SK-N-SH (cell line): ENCODE measurements around the gene BTBD18. TPM values are rescaled to one million over a fixed set of nuclear protein-coding genes. Genes with fewer than 3 reads are reported as not detected.

Experiments used
- CTCF ChIA-PET: fragments of 300-600, 350-600 bp; formaldehyde crosslinking; extraction: SDS; loops from one replicate; lab custom pipeline; 2021; lab: Yijun Ruan, JAX
- POLR2A ChIA-PET: fragments of 350-600 bp; sonication (Branson Sonifier 250); formaldehyde crosslinking; extraction: SDS; loops from one replicate; lab custom pipeline; 2020; ENCODE audit warnings: antibody characterized with exemption, inconsistent platforms; lab: Yijun Ruan, JAX
- DNase-seq: peaks from one replicate; pipeline ENCODE4 v3.0.0; 2012
- H2AFZ ChIP-seq: fragments of 200-600 bp; sonication (generic); 2 replicates; pipeline ENCODE4 v1.8.1; 2016; ENCODE audit warnings: antibody characterized with exemption, mild to moderate bottlenecking, low read depth
- H3F3A ChIP-seq: fragments of 200-600 bp; sonication (generic); replicated peaks from 2 replicates; pipeline ENCODE3; 2016; ENCODE audit warnings: antibody characterized with exemption, mild to moderate bottlenecking; ENCODE audit not compliant: insufficient read depth
- H3K27ac ChIP-seq, 2 experiments: fragments of 200-500 bp in 1 of 2; fragments of 200-600 bp in 1 of 2; sonication (Bioruptor generic) in 1 of 2; sonication (generic), shearing (Covaris generic) in 1 of 2; 2 replicates each; pipeline versions ENCODE4 v1.5.1 to v1.6.1; 2014 to 2016; ENCODE audit warnings: low read depth in 2 of 2, inconsistent platforms in 1 of 2, low read length in 1 of 2, mild to moderate bottlenecking in 1 of 2, mixed read lengths in 1 of 2
- H3K27me3 ChIP-seq: fragments of 200-600 bp; sonication (generic), shearing (Covaris generic); 2 replicates; pipeline ENCODE4 v1.6.1; 2016; ENCODE audit warnings: mixed run types; ENCODE audit not compliant: insufficient read depth
- H3K36me3 ChIP-seq, 2 experiments: fragments of 200-500 bp in 1 of 2; fragments of 200-600 bp in 1 of 2; sonication (Bioruptor generic) in 1 of 2; sonication (generic) in 1 of 2; replicated peaks in 1 of 2; 2 replicates each; pipeline versions ENCODE3 to v1.5.1; 2014 to 2016; ENCODE audit warnings: low read length in 1 of 2, mild to moderate bottlenecking in 1 of 2; ENCODE audit not compliant: insufficient read depth in 2 of 2, control insufficient read depth in 1 of 2
- H3K4me1 ChIP-seq, 2 experiments: fragments of 200-500 bp in 1 of 2; fragments of 200-600 bp in 1 of 2; sonication (Bioruptor generic) in 1 of 2; sonication (generic), shearing (Covaris generic) in 1 of 2; 2 replicates each; pipeline versions ENCODE4 v1.5.1 to v1.6.1; 2014 to 2016; ENCODE audit warnings: low read depth in 1 of 2, low read length in 1 of 2, mixed run types in 1 of 2; ENCODE audit not compliant: insufficient read depth in 2 of 2, control insufficient read depth in 1 of 2
- H3K4me2 ChIP-seq: fragments of 200-600 bp; sonication (generic), shearing (Covaris generic); 2 replicates; pipeline ENCODE4 v1.6.1; 2017; ENCODE audit warnings: mixed run types
- H3K4me3 ChIP-seq, 2 experiments: fragments of 200-500 bp in 1 of 2; fragments of 200-600 bp in 1 of 2; sonication (Bioruptor generic) in 1 of 2; sonication (generic), shearing (Covaris generic) in 1 of 2; 2 replicates each; pipeline versions ENCODE4 v1.5.1 to v1.8.1; 2014 to 2016; ENCODE audit warnings: low read depth in 2 of 2, inconsistent platforms in 1 of 2, low read length in 1 of 2, mild to moderate bottlenecking in 1 of 2, mixed read lengths in 1 of 2, moderate library complexity in 1 of 2
- H3K79me2 ChIP-seq: fragments of 200-600 bp; sonication (generic); 2 replicates; pipeline ENCODE4 v1.8.1; 2017; ENCODE audit warnings: mild to moderate bottlenecking; ENCODE audit not compliant: insufficient read depth
- H3K9ac ChIP-seq: fragments of 200-600 bp; sonication (generic); 2 replicates; pipeline ENCODE4 v1.6.1; 2017; ENCODE audit warnings: mixed run types
- H3K9me2 ChIP-seq: fragments of 200-600 bp; sonication (generic); 2 replicates; pipeline ENCODE4 v1.6.1; 2017; ENCODE audit warnings: mixed run types
- H3K9me3 ChIP-seq: fragments of 200-600 bp; sonication (generic); 2 replicates; pipeline ENCODE4 v1.6.1; 2017; ENCODE audit warnings: mixed run types, mild to moderate bottlenecking, moderate library complexity
- H4K20me1 ChIP-seq: fragments of 200-600 bp; sonication (generic); 2 replicates; pipeline ENCODE4 v1.6.1; 2017; ENCODE audit warnings: mild to moderate bottlenecking, mixed run types; ENCODE audit not compliant: insufficient read depth
- CHD2 ChIP-seq: fragments of 150-350 bp; IDR thresholded peaks from 2 replicates; pipeline ENCODE4 v1.6.1; 2018; ENCODE audit warnings: low read length; ENCODE audit not compliant: partially characterized antibody
- ELF1 ChIP-seq: IDR thresholded peaks from 2 replicates; pipeline ENCODE4 v1.4.0; 2012
- EP300 ChIP-seq, 2 experiments: IDR thresholded peaks; 2 replicates each; pipeline versions ENCODE4 v1.4.0 to v1.6.1; 2012; ENCODE audit warnings: borderline replicate concordance in 1 of 2, low read depth in 1 of 2, low read length in 1 of 2
- EZH2phosphoT487 ChIP-seq: fragments of 200-600 bp; sonication (generic); IDR thresholded peaks from 2 replicates; pipeline ENCODE4 v1.6.1; 2017; ENCODE audit warnings: low read depth, mixed run types, mild to moderate bottlenecking, antibody characterized with exemption, moderate library complexity, borderline replicate concordance
- FOSL2 ChIP-seq: IDR thresholded peaks from 2 replicates; pipeline ENCODE4 v1.4.0; 2012; ENCODE audit warnings: low read depth, mild to moderate bottlenecking, moderate library complexity, borderline replicate concordance
- FOXJ3 ChIP-seq: sonication (generic); formaldehyde crosslinking; IDR thresholded peaks from 2 replicates; pipeline ENCODE4 v1.5.1; 2020; ENCODE audit warnings: mild to moderate bottlenecking, missing genetic modification reagents
- GABPA ChIP-seq: IDR thresholded peaks from 2 replicates; pipeline ENCODE4 v1.4.0; 2012; ENCODE audit warnings: low read depth, mild to moderate bottlenecking
- GATA2 ChIP-seq: sonication (generic); formaldehyde crosslinking; IDR thresholded peaks from 2 replicates; pipeline ENCODE4 v1.5.0; 2020; ENCODE audit warnings: mild to moderate bottlenecking, missing genetic modification reagents
- JUND ChIP-seq: IDR thresholded peaks from 2 replicates; pipeline ENCODE4 v1.4.0; 2012
- MEF2A ChIP-seq: IDR thresholded peaks from 2 replicates; pipeline ENCODE4 v1.4.0; 2012; ENCODE audit warnings: low read depth, borderline replicate concordance
- NRF1 ChIP-seq: IDR thresholded peaks from 2 replicates; pipeline ENCODE4 v1.6.1; 2012; ENCODE audit warnings: low read depth, mild to moderate bottlenecking, low read length
- RFX5 ChIP-seq: IDR thresholded peaks from 2 replicates; pipeline ENCODE4 v1.6.1; 2012; ENCODE audit warnings: mild to moderate bottlenecking, improper control_type of control experiment, low read length
- RXRA ChIP-seq: IDR thresholded peaks from 2 replicates; pipeline ENCODE4 v1.4.0; 2012; ENCODE audit warnings: low read depth, mild to moderate bottlenecking, borderline replicate concordance
- SIN3A ChIP-seq: IDR thresholded peaks from 2 replicates; pipeline ENCODE4 v1.6.1; 2012; ENCODE audit warnings: low read depth, mild to moderate bottlenecking, low read length, moderate library complexity, borderline replicate concordance
- WGBS: methylation state at CpG from one replicate; pipeline ENCODE4 v1.1.6; 2017; ENCODE audit warnings: low lambda C conversion rate; 5-methylcytosine and 5-hydroxymethylcytosine counted together
- polyA plus RNA-seq, 3 experiments: library from polyadenylated mRNA; depleted of rRNA; stranded (reverse); fragments of >200 nt; gene quantifications; 2 replicates each; pipeline ENCODE4 v1.2.3, GENCODE V29; 2012
- TF ChIP-seq, protein P1 (sequence below): IDR thresholded peaks from 2 replicates; pipeline ENCODE4; 2012
- TF ChIP-seq, protein P2 (sequence below): IDR thresholded peaks from 2 replicates; pipeline ENCODE4 v1.4.0; 2012; ENCODE audit warnings: low read depth
- TF ChIP-seq, protein P3 (sequence below): IDR thresholded peaks from 2 replicates; pipeline ENCODE4 v1.6.1; 2012; ENCODE audit warnings: mild to moderate bottlenecking, low read depth, low read length, moderate library complexity
- TF ChIP-seq, protein P4 (sequence below): fragments of 150-350 bp; IDR thresholded peaks from 2 replicates; pipeline ENCODE4 v1.6.1; 2017; ENCODE audit warnings: antibody characterized with exemption, low read length, low read depth, borderline replicate concordance
- TF ChIP-seq, protein P5 (sequence below): IDR thresholded peaks from 2 replicates; pipeline ENCODE4 v1.4.0; 2012; ENCODE audit warnings: low read depth, borderline replicate concordance
- TF ChIP-seq, protein P6 (sequence below): fragments of 150-350 bp; IDR thresholded peaks from 2 replicates; pipeline ENCODE4 v1.6.1; 2016; ENCODE audit warnings: mild to moderate bottlenecking, low read depth, low read length
- TF ChIP-seq, protein P7 (sequence below): IDR thresholded peaks from 2 replicates; pipeline ENCODE4 v1.4.0; 2012; ENCODE audit warnings: low read depth, borderline replicate concordance

BTBD18 gene
- polyA plus RNA-seq, 1 of the 3 experiments (the other 2 are of a cell fraction), result not detected

DNA sequence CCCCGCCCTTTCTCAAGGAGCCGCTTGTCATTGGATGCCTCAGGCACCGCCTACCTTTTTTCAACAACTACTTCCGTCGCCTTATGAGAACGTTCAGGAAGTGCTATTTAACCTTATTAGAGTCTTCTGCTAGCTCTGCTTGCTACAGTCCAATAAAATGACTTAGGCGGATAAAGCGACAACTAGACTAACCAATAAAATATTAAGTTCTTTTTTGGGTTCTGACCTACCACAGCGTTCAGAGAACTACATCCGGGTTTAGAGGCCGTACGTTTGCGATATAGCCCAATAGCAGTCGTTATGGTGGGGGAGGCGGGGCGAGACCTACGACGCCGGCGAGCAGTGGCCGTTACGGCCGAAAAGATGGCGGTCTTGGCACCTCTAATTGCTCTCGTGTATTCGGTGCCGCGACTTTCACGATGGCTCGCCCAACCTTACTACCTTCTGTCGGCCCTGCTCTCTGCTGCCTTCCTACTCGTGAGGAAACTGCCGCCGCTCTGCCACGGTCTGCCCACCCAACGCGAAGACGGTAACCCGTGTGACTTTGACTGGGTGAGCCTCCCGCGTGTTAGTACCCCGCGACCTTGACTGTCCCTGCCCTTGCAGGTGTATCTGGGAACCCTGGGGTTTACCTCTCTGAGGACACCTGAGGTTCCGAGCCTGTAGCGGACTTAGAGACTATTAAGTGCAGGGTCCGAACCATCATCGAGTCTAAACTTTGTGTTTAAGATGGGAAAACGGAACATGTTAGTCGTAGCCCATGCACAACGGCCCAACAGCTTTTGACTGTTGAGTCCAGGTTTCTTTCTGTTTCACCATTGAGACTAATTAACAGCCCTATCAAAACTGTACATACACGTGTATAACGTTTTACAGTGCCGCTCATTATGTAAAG is 39.1 kb downstream of the BTBD18 start, which contains the start of gene TMX2:
Gene TMX2 (plus strand): TSS at position 338 of the 895 bp plus-strand sequence. CDS start 26 bp downstream, at position 364.
- H3K36me3 ChIP-seq, result peaks cover 0 to 15% of the 10 kb centered on the region in 2 experiments
- H3K4me3 ChIP-seq, result peak within 1 kb of the TSS; percentile 94 to 98
- WGBS, result 1% methylated on average over 40 of the region's 53 CpGs
- H3K4me2 ChIP-seq, result peak within 1 kb of the TSS; percentile 84
- no peaks in the 10 kb centered on the region for H3F3A ChIP-seq
- DNase-seq, result peak; percentile 92
- H3K9ac ChIP-seq, result peak within 1 kb of the TSS; percentile 89
- no peaks in the 10 kb centered on the region; the same call in 1 of the 2 replicates for H4K20me1 ChIP-seq
- ChIA-PET POLR2A (interaction anchor here (0.5 to 2.0 kb wide), 6 partner anchors 9 to 387 kb away, joined by 3 to 9 read pairs (median 4); partner anchors contain the start of gene SELENOH), CTCF (interaction anchor here (0.9 to 1.4 kb wide), 4 partner anchors 68 to 185 kb away, joined by 3 to 5 read pairs (median 4); no protein-coding TSS in a partner anchor)
- no peaks in the 10 kb centered on the region for H3K27me3 ChIP-seq
- peak within 1 kb of the TSS; percentile 87 for H2AFZ ChIP-seq
- no peaks in the 10 kb centered on the region for H3K9me3 ChIP-seq
- peaks cover 14 to 20% of the 10 kb centered on the region in 2 experiments; a peak in 3 of 4 replicates for H3K4me1 ChIP-seq
- peak within 1 kb of the TSS; percentile 90 to 94 for H3K27ac ChIP-seq
- peaks cover 83% of the 10 kb centered on the region for H3K79me2 ChIP-seq
- no peaks in the 10 kb centered on the region for H3K9me2 ChIP-seq
- TF ChIP-seq ELF1 (peak; percentile 78), FOXJ3 (CRISPR knock-in tag) (no peak), NRF1 (no peak), GATA2 (CRISPR knock-in tag) (no peak), SIN3A (no peak), CHD2 (peak; percentile 94), RFX5 (no peak; the same call in 1 of the 2 replicates), EZH2phosphoT487 (no peak), EP300 (IDR thresholded peaks at IDR 0.05; ENCODE audit: borderline replicate concordance in 1 of 2, low read depth in 1 of 2, low read length in 1 of 2) (no peak), JUND (no peak), FOSL2 (no peak), RXRA (no peak), MEF2A (no peak), GABPA (peak; percentile 94)
- TF ChIP-seq, protein P1, sequence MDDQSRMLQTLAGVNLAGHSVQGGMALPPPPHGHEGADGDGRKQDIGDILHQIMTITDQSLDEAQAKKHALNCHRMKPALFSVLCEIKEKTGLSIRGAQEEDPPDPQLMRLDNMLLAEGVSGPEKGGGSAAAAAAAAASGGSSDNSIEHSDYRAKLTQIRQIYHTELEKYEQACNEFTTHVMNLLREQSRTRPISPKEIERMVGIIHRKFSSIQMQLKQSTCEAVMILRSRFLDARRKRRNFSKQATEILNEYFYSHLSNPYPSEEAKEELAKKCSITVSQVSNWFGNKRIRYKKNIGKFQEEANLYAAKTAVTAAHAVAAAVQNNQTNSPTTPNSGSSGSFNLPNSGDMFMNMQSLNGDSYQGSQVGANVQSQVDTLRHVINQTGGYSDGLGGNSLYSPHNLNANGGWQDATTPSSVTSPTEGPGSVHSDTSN, result peak; percentile 94
- TF ChIP-seq, protein P2, sequence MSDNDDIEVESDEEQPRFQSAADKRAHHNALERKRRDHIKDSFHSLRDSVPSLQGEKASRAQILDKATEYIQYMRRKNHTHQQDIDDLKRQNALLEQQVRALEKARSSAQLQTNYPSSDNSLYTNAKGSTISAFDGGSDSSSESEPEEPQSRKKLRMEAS, result peak; percentile 40; the same call in 1 of the 2 replicates
- TF ChIP-seq, protein P3, sequence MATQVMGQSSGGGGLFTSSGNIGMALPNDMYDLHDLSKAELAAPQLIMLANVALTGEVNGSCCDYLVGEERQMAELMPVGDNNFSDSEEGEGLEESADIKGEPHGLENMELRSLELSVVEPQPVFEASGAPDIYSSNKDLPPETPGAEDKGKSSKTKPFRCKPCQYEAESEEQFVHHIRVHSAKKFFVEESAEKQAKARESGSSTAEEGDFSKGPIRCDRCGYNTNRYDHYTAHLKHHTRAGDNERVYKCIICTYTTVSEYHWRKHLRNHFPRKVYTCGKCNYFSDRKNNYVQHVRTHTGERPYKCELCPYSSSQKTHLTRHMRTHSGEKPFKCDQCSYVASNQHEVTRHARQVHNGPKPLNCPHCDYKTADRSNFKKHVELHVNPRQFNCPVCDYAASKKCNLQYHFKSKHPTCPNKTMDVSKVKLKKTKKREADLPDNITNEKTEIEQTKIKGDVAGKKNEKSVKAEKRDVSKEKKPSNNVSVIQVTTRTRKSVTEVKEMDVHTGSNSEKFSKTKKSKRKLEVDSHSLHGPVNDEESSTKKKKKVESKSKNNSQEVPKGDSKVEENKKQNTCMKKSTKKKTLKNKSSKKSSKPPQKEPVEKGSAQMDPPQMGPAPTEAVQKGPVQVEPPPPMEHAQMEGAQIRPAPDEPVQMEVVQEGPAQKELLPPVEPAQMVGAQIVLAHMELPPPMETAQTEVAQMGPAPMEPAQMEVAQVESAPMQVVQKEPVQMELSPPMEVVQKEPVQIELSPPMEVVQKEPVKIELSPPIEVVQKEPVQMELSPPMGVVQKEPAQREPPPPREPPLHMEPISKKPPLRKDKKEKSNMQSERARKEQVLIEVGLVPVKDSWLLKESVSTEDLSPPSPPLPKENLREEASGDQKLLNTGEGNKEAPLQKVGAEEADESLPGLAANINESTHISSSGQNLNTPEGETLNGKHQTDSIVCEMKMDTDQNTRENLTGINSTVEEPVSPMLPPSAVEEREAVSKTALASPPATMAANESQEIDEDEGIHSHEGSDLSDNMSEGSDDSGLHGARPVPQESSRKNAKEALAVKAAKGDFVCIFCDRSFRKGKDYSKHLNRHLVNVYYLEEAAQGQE, result no peak
- TF ChIP-seq, protein P4, sequence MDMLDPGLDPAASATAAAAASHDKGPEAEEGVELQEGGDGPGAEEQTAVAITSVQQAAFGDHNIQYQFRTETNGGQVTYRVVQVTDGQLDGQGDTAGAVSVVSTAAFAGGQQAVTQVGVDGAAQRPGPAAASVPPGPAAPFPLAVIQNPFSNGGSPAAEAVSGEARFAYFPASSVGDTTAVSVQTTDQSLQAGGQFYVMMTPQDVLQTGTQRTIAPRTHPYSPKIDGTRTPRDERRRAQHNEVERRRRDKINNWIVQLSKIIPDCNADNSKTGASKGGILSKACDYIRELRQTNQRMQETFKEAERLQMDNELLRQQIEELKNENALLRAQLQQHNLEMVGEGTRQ, result no peak
- TF ChIP-seq, protein P5, sequence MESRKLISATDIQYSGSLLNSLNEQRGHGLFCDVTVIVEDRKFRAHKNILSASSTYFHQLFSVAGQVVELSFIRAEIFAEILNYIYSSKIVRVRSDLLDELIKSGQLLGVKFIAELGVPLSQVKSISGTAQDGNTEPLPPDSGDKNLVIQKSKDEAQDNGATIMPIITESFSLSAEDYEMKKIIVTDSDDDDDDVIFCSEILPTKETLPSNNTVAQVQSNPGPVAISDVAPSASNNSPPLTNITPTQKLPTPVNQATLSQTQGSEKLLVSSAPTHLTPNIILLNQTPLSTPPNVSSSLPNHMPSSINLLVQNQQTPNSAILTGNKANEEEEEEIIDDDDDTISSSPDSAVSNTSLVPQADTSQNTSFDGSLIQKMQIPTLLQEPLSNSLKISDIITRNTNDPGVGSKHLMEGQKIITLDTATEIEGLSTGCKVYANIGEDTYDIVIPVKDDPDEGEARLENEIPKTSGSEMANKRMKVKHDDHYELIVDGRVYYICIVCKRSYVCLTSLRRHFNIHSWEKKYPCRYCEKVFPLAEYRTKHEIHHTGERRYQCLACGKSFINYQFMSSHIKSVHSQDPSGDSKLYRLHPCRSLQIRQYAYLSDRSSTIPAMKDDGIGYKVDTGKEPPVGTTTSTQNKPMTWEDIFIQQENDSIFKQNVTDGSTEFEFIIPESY, result no peak
- TF ChIP-seq, protein P6, sequence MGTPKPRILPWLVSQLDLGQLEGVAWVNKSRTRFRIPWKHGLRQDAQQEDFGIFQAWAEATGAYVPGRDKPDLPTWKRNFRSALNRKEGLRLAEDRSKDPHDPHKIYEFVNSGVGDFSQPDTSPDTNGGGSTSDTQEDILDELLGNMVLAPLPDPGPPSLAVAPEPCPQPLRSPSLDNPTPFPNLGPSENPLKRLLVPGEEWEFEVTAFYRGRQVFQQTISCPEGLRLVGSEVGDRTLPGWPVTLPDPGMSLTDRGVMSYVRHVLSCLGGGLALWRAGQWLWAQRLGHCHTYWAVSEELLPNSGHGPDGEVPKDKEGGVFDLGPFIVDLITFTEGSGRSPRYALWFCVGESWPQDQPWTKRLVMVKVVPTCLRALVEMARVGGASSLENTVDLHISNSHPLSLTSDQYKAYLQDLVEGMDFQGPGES, result peak; percentile 67
- TF ChIP-seq, protein P7, sequence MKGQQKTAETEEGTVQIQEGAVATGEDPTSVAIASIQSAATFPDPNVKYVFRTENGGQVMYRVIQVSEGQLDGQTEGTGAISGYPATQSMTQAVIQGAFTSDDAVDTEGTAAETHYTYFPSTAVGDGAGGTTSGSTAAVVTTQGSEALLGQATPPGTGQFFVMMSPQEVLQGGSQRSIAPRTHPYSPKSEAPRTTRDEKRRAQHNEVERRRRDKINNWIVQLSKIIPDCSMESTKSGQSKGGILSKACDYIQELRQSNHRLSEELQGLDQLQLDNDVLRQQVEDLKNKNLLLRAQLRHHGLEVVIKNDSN, result no peak
